Liver (tissue), 9 donors: Measurements from ENCODE around the gene GPX4. TPM values are rescaled to one million over a fixed set of nuclear protein-coding genes. Genes with fewer than 3 reads are reported as not detected.

Experiments
- DNase-seq: peaks from one replicate; pipeline ENCODE4 v3.0.0-alpha.2; 2017; ENCODE audit warnings: low spot score
- H3K27ac ChIP-seq, 2 donors: one replicate each; pipeline ENCODE4 v1.7.0; 2013; ENCODE audit warnings: inconsistent platforms in 2 of 2, low read length in 2 of 2, control low read depth in 1 of 2, low read depth in 1 of 2, mild to moderate bottlenecking in 1 of 2
- H3K27me3 ChIP-seq, 4 donors: one replicate each; pipeline versions ENCODE4 v1.6.1 to v1.7.0; 2013; ENCODE audit warnings: low read length in 3 of 4, inconsistent platforms in 1 of 4, mild to moderate bottlenecking in 1 of 4, moderate library complexity in 1 of 4; ENCODE audit not compliant: control insufficient read depth in 4 of 4, insufficient read depth in 4 of 4
- H3K36me3 ChIP-seq, 4 donors: one replicate each; pipeline versions ENCODE4 v1.6.1 to v1.7.0; 2013; ENCODE audit warnings: low read length in 3 of 4, mild to moderate bottlenecking in 3 of 4, low read depth in 1 of 4, moderate library complexity in 1 of 4; ENCODE audit not compliant: control insufficient read depth in 4 of 4, insufficient read depth in 3 of 4
- H3K4me1 ChIP-seq, 4 donors: one replicate each; pipeline versions ENCODE4 v1.6.1 to v1.7.0; 2013; ENCODE audit warnings: low read length in 3 of 4, mild to moderate bottlenecking in 3 of 4, moderate library complexity in 1 of 4; ENCODE audit not compliant: control insufficient read depth in 4 of 4, insufficient read depth in 4 of 4
- H3K4me3 ChIP-seq, 3 donors: one replicate each; pipeline versions ENCODE4 v1.6.1 to v1.7.0; 2013; ENCODE audit warnings: low read length in 3 of 3, control low read depth in 1 of 3, low read depth in 1 of 3, mild to moderate bottlenecking in 1 of 3
- H3K9ac ChIP-seq, 2 donors: one replicate each; pipeline ENCODE4 v1.7.0; 2013; ENCODE audit warnings: low read length in 2 of 2, mild to moderate bottlenecking in 2 of 2, moderate library complexity in 2 of 2, control low read depth in 1 of 2, low read depth in 1 of 2
- H3K9me3 ChIP-seq, 4 donors: one replicate each; pipeline versions ENCODE4 v1.6.1 to v1.7.0; 2013; ENCODE audit warnings: low read length in 3 of 4; ENCODE audit not compliant: control insufficient read depth in 4 of 4
- ATF3 ChIP-seq: IDR thresholded peaks from 2 replicates; pipeline ENCODE4 v1.6.1; 2016; ENCODE audit warnings: antibody characterized with exemption
- CTCF ChIP-seq: fragments of 150-350 bp; IDR thresholded peaks from 2 replicates; pipeline ENCODE4 v1.5.1; 2017; ENCODE audit warnings: improper control_type of control experiment, low read depth, low read length; ENCODE audit not compliant: missing input control
- EGR1 ChIP-seq, 2 donors: IDR thresholded peaks; 2 replicates each; pipeline ENCODE4 v1.6.1; 2016 to 2018; ENCODE audit warnings: antibody characterized with exemption in 2 of 2, low read depth in 2 of 2
- FOXA1 ChIP-seq: IDR thresholded peaks from 2 replicates; pipeline ENCODE4 v1.6.1; 2016; ENCODE audit warnings: antibody characterized with exemption
- FOXA2 ChIP-seq: IDR thresholded peaks from 2 replicates; pipeline ENCODE4 v1.6.1; 2016; ENCODE audit warnings: antibody characterized with exemption
- GABPA ChIP-seq, 2 donors: IDR thresholded peaks in 1 of 2; conservative IDR thresholded peaks in 1 of 2; 2 replicates each; pipeline ENCODE4 v1.6.1; 2016; ENCODE audit warnings: antibody characterized with exemption in 2 of 2, mild to moderate bottlenecking in 1 of 2, moderate library complexity in 1 of 2
- HNF4A ChIP-seq, 2 donors: conservative IDR thresholded peaks; 2 replicates each; pipeline ENCODE4 v1.6.1; 2016; ENCODE audit warnings: antibody characterized with exemption in 2 of 2, mild to moderate bottlenecking in 2 of 2
- HNF4G ChIP-seq: IDR thresholded peaks from 2 replicates; pipeline ENCODE4 v1.6.1; 2016; ENCODE audit warnings: antibody characterized with exemption
- JUND ChIP-seq, 2 donors: IDR thresholded peaks; 2 replicates each; pipeline ENCODE4 v1.6.1; 2016; ENCODE audit warnings: antibody characterized with exemption in 2 of 2
- MAX ChIP-seq: IDR thresholded peaks from 2 replicates; pipeline ENCODE4 v1.6.1; 2016; ENCODE audit warnings: antibody characterized with exemption
- NR2F2 ChIP-seq: IDR thresholded peaks from 2 replicates; pipeline ENCODE4 v1.6.1; 2016; ENCODE audit warnings: antibody characterized with exemption
- RAD21 ChIP-seq, 2 donors: IDR thresholded peaks; 2 replicates each; pipeline ENCODE4 v1.6.1; 2016; ENCODE audit warnings: antibody characterized with exemption in 2 of 2, mild to moderate bottlenecking in 2 of 2
- REST ChIP-seq: IDR thresholded peaks from 2 replicates; pipeline ENCODE4 v1.6.1; 2016; ENCODE audit warnings: antibody characterized with exemption, mild to moderate bottlenecking
- RXRA ChIP-seq, 2 donors: IDR thresholded peaks; 2 replicates each; pipeline ENCODE4 v1.6.1; 2017 to 2018; ENCODE audit warnings: antibody characterized with exemption in 2 of 2, mild to moderate bottlenecking in 1 of 2
- SP1 ChIP-seq: IDR thresholded peaks from 2 replicates; pipeline ENCODE4 v1.6.1; 2018; ENCODE audit warnings: antibody characterized with exemption, mild to moderate bottlenecking
- TAF1 ChIP-seq: conservative IDR thresholded peaks from 2 replicates; pipeline ENCODE4 v1.6.1; 2016; ENCODE audit warnings: antibody characterized with exemption, mild to moderate bottlenecking
- YY1 ChIP-seq: IDR thresholded peaks from 2 replicates; pipeline ENCODE4 v1.6.1; 2016; ENCODE audit warnings: antibody characterized with exemption, mild to moderate bottlenecking
- ZBTB33 ChIP-seq: IDR thresholded peaks from 2 replicates; pipeline ENCODE4 v1.6.1; 2016; ENCODE audit warnings: antibody characterized with exemption
- WGBS: extraction: QIAGEN DNeasy Blood & Tissue Kit; methylation state at CpG from one replicate; pipeline ENCODE4 v1.1.7; 2013; 5-methylcytosine and 5-hydroxymethylcytosine counted together
- polyA plus RNA-seq, 2 donors: library from polyadenylated mRNA; stranded (reverse) in 1 of 2; unstranded in 1 of 2; fragments of 200-250 nt in 1 of 2; fragments of >200 nt in 1 of 2; fragmentation: Nextera tagmentation in 1 of 2; extraction: Ambion mirVana in 1 of 2; gene quantifications; one replicate each; pipeline versions ENCODE4 v1.2.1 to v1.2.3, GENCODE V29; 2013 to 2015
- total RNA-seq, 2 donors: library from RNA; depleted of rRNA; stranded (reverse); fragments of >200 nt; gene quantifications; one replicate each; pipeline ENCODE4 v1.2.3, GENCODE V29; 2014
- donor health status: healthy.
- donor health status: healthy.
- donor health status: healthy.
- donor health status: healthy.
- donor health status: healthy.

Gene GPX4
- total and polyA plus RNA-seq, 4 donors = 122 to 558 (median 298) TPM

- DNase-seq = no peak
- Histone ChIP-seq H3K4me1 (peaks cover 2 to 38% (median 14%) of the 10 kb centered on the region in 4 donors), H3K4me3 (no peak overlapping the region), H3K36me3 (peaks cover 0 to 1% (median 0%) of the 10 kb centered on the region in 4 donors), H3K9me3 (no peaks in the 10 kb centered on the region), H3K9ac (no peak overlapping the region), H3K27me3 (peaks cover 0 to 7% (median 2%) of the 10 kb centered on the region in 4 donors), H3K27ac (no peak overlapping the region)
- TF ChIP-seq YY1 (no peak), NR2F2 (no peak), SP1 (no peak), RAD21 (IDR thresholded peaks at IDR 0.05) (no peak), ZBTB33 (no peak), TAF1 (no peak), MAX (no peak), ATF3 (no peak), REST (no peak), CTCF (no peak), JUND (IDR thresholded peaks at IDR 0.05) (no peak), RXRA (IDR thresholded peaks at IDR 0.05) (no peak), EGR1 (IDR thresholded peaks at IDR 0.05; ENCODE audit: low read depth in 2 of 2) (no peak), FOXA1 (no peak), FOXA2 (no peak), GABPA (IDR thresholded peaks at IDR 0.05 in 1 of 2, conservative IDR thresholded peaks at IDR 0.05 in 1 of 2) (no peak), HNF4A (conservative IDR thresholded peaks at IDR 0.05) (no peak), HNF4G (no peak)
- WGBS = 27% methylated on average over 99 of the region's 99 CpGs
These were observed 32.6 kb upstream of the GPX4 start for GRCh38 chr19:1070931-1071791.
